Transverse colon (tissue), 4 donors: ENCODE results near the gene AIRE.

Experiments used
- CTCF ChIP-seq, 5 experiments: fragments of 200-600 bp in 3 of 5; fragments of 450-650 bp in 2 of 5; sonication (generic) in 3 of 5; IDR thresholded peaks; 1 replicate in 2 of 5; 2 replicates in 3 of 5; pipeline ENCODE4 v1.5.1; 2016 to 2017; ENCODE audit warnings: antibody characterized with exemption in 5 of 5, inconsistent platforms in 3 of 5, mild to moderate bottlenecking in 2 of 5, moderate library complexity in 1 of 5
- EP300 ChIP-seq: sonication (generic); formaldehyde crosslinking; IDR thresholded peaks from one replicate; pipeline ENCODE4 v1.6.1; 2017; ENCODE audit warnings: antibody characterized with exemption, low read depth
- POLR2A ChIP-seq: fragments of 450-650 bp; IDR thresholded peaks from one replicate; pipeline ENCODE4 v1.6.1; 2016; ENCODE audit warnings: antibody characterized with exemption, mild to moderate bottlenecking, moderate library complexity
- POLR2AphosphoS5 ChIP-seq, 3 donors: sonication (generic); formaldehyde crosslinking; IDR thresholded peaks; one replicate each; pipeline ENCODE4 v1.6.1; 2016; ENCODE audit warnings: antibody characterized with exemption in 3 of 3

- TF ChIP-seq CTCF (IDR thresholded peaks at IDR 0.05) = no peak
- no peak for TF ChIP-seq POLR2A
- TF ChIP-seq EP300 = no peak
- TF ChIP-seq POLR2AphosphoS5 (IDR thresholded peaks at IDR 0.05) = no peak
Observed at GRCh38 chr21:44313451-44313850, 27.8 kb downstream of the AIRE start.
